GM19239 (cell line): ENCODE results near the gene PCDHGA6.
"Not testable (repeated sequence)": the region's sequence is repeated elsewhere in the genome, so short reads cannot be mapped to it uniquely, and the experiment has no call there.

Experiments
- DNase-seq: peaks from one replicate; pipeline ENCODE4 v3.0.0; 2011; ENCODE audit warnings: low spot score; ENCODE audit not compliant: insufficient read length
- FAIRE-seq: peaks from 2 replicates; lab custom pipeline; 2011; peaks lifted over from hg19 to GRCh38; lab: Jason Lieb, UNC

Gene PCDHGA6

DNA sequence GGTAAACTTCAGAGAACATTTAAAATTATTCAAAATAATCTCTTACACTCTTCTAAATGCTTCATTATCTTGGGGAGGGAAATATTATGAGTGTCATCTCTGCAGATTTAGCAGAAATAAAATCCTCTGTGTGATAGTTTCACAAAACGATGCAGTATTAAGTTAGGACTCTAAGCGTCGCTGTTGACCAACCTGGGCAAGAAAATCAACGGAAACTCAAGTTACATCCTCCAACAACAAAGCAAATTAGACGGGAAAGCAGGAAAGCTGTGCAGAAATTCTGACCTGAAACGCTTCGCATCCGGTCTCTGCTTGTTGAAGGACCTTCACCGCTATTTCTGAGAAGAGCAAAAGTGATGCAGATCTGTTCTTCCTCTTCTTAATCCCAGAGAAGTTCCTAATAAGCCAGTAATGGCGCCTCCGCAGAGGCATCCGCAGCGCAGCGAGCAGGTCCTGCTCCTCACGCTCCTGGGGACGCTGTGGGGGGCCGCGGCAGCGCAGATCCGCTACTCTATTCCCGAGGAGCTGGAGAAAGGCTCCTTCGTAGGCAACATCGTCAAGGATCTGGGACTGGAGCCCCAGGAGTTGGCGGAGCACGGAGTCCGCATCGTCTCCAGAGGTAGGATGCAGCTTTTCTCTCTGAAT lies at the start of gene PCDHGA6:
Gene PCDHGA6 (plus strand): TSS at position 219 of the 645 bp plus-strand sequence. CDS start 193 bp downstream, at position 412.
- DNase-seq, result no peak
- no peak for FAIRE-seq

DNA sequence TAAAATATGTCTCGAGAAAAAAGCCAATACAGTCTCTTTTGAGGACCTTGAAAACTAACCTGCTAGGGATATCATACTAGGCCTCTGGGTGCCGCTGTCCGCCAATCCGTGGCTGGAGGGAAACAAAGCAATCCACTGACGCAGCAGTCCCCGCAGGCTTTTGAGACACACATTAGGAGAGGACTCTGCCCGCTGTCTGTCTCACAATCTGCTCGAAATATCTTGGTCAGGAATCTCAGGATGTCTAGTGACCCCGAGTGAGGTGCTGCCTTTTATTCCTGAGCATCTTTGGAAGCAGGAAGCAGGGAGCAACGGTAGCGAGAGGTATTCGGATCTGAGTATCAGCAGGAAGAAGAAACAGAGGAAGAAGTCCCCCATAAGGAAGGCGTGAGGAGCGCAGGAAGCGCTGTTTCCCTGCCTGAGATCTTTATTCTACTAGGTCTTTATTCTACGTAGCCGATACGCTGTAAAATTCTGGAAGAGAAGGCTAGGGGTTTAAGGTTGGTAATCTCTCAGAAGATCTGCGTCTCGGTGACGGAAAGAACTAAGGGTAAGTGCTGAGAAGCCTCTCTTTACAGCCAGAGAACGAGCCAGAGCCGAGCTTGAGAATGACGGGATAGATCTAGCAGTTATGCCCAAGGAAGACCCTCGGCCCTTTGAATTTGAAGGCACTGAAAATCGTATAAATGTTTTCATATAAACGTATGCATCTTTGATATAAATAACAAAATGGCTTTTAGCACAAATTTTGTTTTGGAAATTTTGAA lies 47.4 kb upstream of the PCDHGA6 start:
- FAIRE-seq, result no peak
- no peak for DNase-seq

DNA sequence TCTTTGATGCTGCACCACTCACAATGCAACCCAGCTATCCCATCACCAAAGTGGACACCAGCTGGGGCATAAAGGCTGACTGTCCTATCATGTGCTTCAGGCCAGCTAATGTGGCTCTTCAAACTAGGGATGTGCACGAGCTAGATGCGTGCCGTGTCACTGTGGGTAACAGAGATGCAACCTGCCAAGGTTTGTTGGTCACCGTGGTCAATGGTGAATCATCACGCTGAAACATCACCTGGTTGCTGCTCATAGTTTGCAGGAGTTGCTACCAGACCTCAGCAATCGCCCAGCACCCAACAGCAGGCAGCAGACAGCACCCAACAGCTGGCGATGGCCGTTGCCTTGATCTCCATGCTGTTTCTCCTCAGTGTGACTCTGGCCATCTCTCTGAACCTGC lies 45.5 kb upstream of the PCDHGA6 start:
- DNase-seq (no peak), FAIRE-seq (no peak)

- DNase-seq, result no peak
- FAIRE-seq, result no peak
Measured at GRCh38 chr5:141330299-141331080, 43.2 kb upstream of the PCDHGA6 start, which contains the start of gene PCDHGA1. TSS of gene PCDHGA1 (plus strand) at chr5:141330514.

DNA sequence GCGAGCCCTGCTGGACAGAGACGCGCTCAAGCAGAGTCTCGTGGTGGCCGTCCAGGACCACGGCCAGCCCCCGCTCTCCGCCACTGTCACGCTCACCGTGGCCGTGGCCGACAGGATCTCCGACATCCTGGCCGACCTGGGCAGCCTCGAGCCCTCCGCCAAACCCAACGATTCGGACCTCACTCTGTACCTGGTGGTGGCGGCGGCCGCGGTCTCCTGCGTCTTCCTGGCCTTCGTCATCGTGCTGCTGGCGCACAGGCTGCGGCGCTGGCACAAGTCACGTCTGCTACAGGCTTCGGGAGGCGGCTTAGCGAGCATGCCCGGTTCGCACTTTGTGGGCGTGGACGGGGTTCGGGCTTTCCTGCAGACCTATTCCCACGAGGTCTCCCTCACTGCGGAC lies 41.1 kb upstream of the PCDHGA6 start:
- not testable (repeated sequence) for FAIRE-seq, DNase-seq

GRCh38 chr5:141338538-141339306 lies 35.0 kb upstream of the PCDHGA6 start, which contains the start of gene PCDHGA2:
TSS of gene PCDHGA2 (plus strand) at chr5:141338760.
- no peak for FAIRE-seq

GRCh38 chr5:141340781-141341354 lies 32.8 kb upstream of the PCDHGA6 start:
- FAIRE-seq, DNase-seq: not testable (repeated sequence)

More at GRCh38 chr5:141338538-141339306, 35.0 kb upstream of the PCDHGA6 start, which contains the start of gene PCDHGA2:
- DNase-seq, result no peak

DNA sequence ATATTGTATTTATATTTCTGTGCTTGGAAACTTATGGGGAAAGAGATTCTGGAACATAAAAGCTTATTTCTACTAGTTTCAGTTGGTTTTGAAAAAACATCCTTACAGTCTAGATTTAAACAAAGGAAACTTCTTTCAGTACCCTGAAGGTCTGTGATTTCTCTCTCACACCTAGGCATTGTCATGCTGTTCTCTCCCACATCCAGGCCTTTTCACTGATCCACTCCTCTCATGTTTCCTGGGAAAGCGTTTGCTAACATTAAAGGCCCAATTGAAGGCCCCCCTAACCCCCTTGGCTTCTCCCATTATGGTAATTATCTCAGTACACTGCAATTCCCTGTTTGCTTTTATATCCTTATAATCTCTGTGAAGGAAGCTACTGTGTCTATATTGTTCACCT lies 30.9 kb upstream of the PCDHGA6 start:
- FAIRE-seq (no peak), DNase-seq (no peak)

DNA sequence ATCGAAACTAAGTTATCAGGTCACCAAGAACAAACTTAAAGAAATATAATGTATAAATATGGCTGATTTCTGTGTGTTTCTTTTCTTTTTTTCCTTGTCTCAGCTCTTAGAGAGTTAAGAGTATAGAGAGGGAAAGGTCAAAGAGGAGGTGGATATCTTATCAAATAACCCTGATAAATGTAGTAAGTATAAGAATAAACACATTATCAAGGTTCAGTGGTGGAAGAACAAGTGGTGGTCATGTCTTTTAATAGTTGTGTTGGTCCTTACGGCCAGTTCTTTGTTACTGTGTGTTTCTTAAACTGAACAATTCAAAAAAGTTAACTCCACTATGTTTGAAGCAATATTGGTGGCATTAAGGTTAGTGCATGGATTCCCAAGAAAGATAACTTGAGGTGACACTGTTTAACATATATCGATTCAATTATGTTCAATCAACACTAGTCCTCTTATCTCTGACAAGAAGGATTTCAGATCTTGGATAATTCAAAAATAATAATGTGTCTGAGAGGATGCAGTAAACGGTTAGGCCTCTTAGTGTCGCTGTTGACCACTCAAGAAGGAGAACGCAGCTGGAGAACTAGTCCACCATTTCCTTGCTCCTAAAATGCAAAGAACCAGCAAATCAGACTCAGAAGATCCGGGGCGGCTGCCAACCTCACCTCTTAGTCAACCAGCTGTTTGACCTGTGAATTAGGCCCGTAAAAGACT lies 30.3 kb upstream of the PCDHGA6 start, which contains the start of gene PCDHGA3:
Gene PCDHGA3 (plus strand): TSS at position 588 of the 711 bp plus-strand sequence. CDS start 205 bp downstream, outside the sequence.
- no peak for FAIRE-seq
- DNase-seq, result no peak

DNA sequence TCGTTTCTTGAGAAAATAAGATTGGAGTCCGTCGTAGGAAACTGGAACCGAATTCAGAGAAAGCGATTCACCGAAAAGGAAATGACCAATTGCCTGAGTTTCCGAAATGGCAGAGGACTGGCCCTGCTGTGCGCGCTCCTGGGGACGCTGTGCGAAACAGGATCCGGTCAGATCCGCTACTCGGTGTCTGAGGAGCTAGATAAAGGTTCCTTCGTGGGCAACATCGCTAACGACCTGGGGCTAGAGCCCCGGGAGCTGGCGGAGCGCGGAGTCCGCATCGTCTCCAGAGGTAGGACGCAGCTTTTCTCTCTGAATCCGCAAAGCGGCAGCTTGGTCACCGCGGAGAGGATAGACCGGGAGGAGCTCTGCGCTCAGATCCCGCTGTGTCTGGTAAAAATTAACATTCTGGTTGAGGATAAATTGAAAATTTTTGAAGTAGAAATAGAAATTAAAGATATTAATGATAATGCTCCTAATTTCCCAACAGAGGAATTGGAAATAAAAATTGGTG lies 29.7 kb upstream of the PCDHGA6 start:
- FAIRE-seq, result no peak

DNA sequence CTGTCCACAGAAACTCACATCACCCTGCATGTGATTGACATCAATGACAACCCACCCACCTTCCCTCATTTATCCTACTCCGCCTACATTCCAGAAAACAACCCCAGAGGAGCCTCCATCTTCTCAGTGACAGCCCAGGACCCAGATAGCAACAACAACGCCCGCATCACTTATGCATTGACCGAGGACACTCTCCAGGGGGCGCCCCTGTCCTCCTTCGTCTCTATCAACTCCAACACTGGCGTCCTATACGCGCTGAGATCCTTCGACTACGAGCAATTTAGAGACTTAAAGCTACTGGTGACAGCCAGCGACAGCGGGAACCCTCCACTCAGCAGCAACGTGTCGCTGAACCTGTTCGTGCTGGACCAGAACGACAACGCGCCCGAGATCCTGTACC lies 28.4 kb upstream of the PCDHGA6 start:
- FAIRE-seq (no peak), DNase-seq (no peak)

More for the DNA sequence above, 29.7 kb upstream of the PCDHGA6 start:
- no peak for DNase-seq

- FAIRE-seq, DNase-seq: not testable (repeated sequence)
Measured at GRCh38 chr5:141346017-141346416, 27.7 kb upstream of the PCDHGA6 start.

- FAIRE-seq (no peak), DNase-seq (no peak)
Measured at GRCh38 chr5:141349917-141350619, 23.6 kb upstream of the PCDHGA6 start, which contains the start of gene PCDHGB1. TSS of gene PCDHGB1 (plus strand) at chr5:141350099. CDS start at chr5:141350261, 162 bp downstream.

DNA sequence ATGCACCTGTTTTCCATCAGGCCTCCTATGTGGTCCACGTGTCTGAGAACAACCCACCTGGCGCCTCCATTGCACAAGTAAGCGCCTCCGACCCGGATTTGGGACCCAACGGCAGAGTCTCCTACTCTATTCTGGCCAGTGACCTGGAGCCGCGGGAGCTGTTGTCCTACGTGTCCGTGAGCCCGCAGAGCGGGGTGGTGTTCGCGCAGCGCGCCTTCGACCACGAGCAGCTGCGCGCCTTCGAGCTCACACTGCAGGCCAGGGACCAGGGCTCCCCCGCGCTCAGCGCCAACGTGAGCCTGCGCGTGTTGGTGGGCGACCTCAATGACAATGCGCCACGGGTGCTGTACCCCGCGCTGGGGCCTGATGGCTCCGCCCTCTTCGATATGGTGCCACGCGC lies 22.1 kb upstream of the PCDHGA6 start:
- FAIRE-seq (no peak), DNase-seq (no peak)

- DNase-seq (no peak), FAIRE-seq (no peak)
Measured at GRCh38 chr5:141354900-141355469, 18.7 kb upstream of the PCDHGA6 start, which contains the start of gene PCDHGA4. TSS of gene PCDHGA4 (plus strand) at chr5:141355021. CDS start at chr5:141355108, 87 bp downstream.

GRCh38 chr5:141355641-141356040 lies 18.1 kb upstream of the PCDHGA6 start:
- FAIRE-seq (no peak), DNase-seq (no peak)

GRCh38 chr5:141356133-141356532 lies 17.6 kb upstream of the PCDHGA6 start:
- DNase-seq, result no peak
- FAIRE-seq, result no peak
